Suppressor macrophage (primary cell): ENCODE results near the gene HAND1.

Experiments used
- DNase-seq, 4 experiments: peaks; one replicate each; pipeline ENCODE4 v3.0.0-alpha.2; 2020 to 2022

Gene HAND1

DNA sequence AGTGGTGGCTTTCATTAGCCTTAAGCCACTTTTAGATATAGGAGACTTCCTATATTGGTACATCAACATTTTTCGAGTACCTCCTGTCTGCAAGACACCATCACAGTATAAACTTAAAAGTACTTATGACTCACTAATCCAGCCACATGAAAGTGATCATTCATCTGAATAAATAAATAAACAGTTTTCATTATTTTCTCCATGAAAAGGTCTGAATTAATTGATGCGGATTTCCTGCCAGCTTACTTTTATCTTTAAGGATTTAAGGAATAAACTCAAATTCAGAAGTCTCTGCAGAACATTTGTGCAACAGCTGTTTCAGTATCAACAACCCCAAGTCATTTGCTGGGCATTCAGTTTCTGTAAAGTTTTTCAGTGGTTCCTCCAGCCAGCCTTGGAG lies 28.2 kb downstream of the HAND1 start:
- DNase-seq, result no peak

DNA sequence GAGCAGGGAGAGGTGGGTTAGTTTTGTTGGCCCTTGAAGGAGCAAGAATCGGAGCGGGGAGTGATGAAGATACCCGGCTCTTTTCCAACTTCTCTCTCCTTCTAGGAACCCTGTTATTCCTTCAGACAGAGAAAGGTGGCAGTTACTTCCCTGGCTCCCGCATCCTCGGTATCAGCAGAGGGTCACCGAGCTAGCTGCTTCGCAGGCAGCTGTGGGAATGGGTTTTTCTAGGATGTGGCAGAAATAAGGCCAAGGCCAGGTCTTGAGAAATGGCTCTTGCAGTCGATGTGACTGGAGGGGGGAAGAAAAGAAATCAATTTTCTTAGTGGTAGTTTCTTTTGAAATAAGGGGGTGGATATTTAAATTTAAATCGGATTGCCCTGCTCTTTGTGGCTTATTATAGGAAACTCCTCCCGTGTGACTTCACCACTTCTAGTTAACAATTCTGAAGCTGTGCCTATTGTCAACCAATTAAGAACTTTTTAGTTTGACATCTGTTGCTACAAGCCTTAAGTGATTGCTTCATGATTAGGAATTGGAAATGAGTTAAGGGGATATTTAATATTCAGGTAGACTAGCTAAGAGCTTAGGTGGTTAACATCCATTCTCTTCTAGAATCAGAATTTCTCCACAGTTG lies 30.8 kb downstream of the HAND1 start:
- peak in 3 of 4 experiments; percentile 7 to 9 (median 9) for DNase-seq

DNA sequence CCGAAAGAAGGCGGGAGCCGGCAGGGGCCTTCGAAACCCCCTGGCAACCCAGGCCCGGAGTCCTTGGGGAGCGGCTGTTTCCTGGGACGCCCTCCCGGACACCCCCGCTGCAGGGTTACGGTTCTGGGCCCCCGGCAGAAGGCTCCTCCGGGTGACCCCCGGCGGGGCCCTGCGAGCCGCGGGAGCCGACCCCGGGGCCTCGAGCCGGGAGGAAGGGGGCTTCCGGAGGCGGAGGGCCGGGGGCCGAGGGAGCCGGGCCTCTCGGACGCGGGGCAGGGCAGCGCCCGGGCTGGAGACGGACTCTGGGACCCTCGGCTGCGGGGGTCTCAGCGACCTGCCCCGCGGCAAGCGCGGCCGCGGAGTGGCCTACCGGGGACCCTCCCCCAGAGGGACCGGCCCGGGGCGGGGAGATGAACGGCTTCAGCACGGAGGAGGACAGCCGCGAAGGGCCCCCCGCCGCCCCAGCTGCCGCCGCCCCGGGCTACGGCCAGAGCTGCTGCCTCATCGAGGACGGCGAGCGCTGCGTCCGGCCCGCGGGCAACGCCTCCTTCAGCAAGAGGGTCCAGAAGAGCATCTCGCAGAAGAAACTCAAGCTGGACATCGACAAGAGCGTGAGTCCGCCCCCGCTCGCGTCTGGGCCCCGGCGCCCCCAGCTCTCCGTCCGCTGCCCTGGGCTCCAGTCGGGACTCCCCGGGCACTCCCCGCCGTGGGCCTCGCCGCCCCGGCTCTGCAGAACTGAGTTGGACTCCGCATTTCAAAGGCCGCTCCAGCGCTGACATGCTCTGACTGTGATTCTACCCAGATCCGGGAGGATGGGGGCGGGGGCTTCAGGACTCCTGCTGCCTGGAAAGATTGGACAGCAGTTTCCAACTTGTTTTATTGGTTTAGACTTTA lies 31.6 kb downstream of the HAND1 start:
- peak; percentile 29 to 62 (median 42) for DNase-seq

DNA sequence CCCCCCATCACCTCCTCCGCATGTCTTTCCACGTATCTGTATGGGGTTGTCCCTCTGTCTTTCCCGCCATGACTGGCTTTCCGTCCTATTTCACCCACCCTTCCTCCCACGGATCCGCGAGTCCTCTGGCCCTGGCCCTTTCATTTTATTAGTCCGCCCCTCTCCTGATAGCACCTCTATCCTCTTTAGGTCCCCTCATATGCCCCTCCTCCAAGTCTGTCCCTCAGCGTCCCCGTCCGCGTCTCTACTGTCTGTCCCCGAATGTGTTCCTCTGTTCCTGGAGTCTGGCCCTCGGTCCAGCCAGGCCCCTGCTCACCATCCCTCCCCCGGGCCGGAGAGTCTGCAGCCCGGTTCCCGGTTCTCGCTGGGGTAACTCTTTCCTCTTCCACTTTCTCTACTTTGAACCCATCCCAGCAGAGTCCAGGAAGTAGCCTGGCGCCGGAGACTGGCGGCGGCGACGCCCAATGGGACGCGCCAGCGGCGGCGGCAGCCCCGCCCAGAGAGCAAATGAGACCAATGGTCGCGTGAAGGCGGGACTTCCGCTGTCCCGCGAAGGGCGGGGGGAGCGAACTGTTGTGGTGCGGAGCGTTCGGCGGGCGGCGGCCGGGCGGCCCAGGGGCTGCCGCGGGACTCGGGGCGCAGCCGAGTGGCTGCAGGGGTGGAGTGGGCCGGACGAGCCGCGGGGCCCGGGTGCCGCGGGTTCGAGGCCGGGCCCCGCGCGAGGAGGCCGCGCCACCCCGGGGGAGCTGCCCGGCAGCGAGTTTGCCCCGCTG lies 32.4 kb downstream of the HAND1 start, which contains the start of gene SAP30L:
Gene SAP30L (plus strand): TSS at position 576 of the 773 bp plus-strand sequence. CDS start 608 bp downstream, outside the sequence.
- DNase-seq, result peak; percentile 97 to 98 (median 98)

DNA sequence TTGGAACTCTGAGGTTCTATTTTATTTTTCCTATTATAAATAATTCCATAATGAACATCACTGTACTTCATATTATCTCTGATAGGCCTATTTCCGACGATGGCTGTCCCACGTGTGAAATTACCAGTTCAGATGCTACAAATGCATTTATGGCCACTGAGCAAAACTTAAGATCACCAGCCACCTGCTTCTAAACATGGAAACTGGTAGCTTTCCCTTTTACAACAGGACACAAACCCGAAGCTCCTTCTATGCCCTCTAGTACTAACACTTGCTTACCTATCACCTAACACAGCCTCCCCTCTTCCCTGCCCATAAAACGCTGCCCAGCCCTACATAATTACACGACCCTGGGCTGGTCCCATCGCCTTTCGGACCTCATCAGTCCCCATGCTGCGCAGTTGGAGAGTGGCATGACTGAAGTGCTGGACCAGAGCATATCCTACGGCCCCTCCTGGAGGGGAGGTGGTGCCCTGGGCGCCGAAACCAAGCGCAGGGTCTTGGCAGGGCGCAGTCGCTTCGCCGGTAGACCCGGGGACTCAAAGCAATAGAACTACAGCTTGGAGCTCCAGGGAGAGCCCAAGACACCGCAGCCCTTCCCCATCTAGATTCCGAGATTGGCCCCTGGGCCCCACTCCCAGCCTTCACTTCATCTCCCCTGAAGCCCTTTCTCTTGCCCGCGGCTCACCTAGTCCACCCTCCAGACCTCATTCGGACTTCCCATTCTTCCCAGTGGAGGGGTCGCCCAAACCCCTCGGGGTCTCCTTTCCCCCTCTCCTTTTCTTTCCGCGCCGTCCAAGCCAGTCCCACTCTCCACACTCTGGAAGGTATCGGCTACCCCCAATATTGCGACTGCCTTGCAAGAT lies 33.2 kb downstream of the HAND1 start:
- peak in 3 of 4 experiments; percentile 12 to 22 (median 21) for DNase-seq

DNA sequence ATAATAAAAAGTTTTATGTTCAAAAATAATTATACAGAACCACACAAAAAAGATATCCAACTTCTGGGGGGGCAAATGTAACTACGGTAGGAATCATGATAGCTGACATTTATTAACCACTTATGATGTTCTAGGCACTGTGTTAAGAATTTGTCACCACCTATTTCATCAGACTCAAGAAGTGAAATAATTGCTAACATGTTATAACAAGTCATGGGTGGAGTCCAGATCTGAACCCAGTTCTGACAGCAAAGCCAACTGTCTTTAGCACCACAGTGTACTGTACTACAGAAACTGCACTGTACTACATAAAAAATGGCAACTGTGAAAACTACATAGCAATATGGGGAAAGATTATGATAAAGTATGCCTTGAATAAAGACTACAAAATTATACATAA lies 35.2 kb downstream of the HAND1 start:
- no peak for DNase-seq

DNA sequence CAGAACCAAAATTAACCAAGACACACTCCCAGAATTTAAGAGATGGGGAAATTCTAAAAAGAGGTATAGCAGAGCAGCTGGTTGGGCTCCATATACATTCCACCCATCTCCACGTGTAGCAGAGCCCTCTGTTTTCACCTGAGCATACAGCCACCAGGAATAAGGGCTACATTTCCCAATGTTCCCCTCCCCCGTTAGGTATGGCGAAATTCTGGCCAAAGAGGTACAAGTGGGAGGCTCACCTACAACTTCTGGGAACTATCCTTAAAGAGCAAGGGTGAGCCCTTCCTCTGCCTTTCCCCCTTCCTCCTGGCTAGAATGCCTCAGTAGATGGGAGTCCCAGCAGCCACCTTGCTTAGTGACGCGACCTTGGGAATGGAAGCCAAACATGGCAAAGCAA lies 37.5 kb downstream of the HAND1 start:
- no peak for DNase-seq

DNA sequence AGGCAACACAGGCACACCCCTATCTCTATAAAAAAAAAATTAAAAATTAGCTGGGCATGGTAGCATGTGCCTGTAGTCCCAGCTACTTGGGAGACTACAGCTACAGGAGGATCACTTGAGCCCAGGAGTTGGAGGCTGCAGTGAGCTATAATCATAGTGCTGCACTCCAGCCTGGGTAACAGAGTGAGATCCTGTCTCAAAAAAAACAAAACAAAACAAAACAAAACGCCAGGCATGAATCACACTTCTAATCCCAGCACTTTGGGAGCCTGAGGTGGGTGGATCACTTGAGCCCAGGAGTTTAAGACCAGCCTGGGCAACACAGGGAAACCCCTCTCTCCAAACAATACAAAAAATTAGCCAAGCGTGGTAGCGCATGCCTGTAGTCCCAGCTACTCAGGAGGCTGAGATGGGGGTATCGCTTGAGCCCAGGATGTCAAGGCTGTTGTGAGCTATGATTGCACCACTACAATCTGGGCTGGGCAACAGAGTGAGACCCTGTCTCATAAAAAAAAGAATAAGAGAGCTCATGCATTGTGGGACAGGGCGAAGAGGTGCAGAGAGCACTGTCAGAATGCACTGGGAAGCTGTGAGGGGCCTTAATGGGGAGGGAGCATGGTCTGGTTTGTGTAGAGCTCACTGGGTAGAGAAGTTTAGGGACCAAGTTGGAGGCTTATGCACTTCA lies 40.6 kb downstream of the HAND1 start:
- DNase-seq, result no peak

DNA sequence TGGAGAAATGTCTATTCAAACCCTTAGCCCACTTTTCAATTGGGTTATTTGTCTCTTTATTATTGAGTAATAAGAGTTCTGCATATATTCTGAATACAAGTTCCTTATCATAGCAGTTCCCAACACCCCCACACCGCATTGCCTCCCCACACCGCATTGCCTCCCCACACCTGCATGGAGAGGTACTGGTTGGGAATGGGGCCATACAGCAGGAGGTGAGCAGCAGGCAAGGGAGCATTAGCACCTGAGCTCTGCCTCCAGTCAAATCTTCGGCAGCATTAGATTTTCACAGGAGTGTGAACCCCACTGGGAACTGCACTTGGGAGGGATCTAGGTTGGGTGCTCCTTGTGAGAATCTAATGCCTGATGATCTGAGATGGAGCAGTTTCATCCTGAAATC lies 42.8 kb downstream of the HAND1 start:
- no peak for DNase-seq

DNA sequence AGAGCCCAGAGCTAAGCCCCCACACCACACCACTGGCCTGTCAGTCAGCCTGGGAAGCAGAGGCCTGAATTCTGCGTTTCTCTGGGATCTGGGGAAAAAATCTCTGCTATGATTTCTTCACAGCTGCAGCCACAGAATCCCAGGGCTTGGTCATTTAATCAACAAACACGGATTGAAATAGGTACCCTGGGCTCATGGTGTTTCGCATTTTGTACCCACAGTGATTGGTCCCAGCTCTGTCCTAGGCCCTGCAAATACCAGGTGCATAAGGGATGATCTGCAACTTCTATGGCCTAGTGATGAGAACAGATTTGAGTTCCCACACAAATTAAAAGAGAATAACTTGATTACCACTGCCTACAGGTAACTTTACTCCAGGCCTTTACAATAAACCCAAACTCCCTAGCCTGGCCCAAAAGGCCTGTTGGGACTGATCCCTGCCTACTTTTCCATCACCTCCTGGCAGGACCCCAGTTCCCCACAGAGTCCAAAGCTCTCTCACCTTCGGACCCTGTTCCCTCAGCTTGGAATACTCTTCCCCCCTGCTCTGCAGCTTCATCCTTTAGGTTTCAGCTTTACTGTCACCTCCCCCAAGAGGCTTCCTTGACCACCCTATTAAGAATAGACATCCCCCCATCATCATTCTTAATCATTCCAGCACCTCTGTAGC lies 46.9 kb downstream of the HAND1 start:
- DNase-seq, result no peak

DNA sequence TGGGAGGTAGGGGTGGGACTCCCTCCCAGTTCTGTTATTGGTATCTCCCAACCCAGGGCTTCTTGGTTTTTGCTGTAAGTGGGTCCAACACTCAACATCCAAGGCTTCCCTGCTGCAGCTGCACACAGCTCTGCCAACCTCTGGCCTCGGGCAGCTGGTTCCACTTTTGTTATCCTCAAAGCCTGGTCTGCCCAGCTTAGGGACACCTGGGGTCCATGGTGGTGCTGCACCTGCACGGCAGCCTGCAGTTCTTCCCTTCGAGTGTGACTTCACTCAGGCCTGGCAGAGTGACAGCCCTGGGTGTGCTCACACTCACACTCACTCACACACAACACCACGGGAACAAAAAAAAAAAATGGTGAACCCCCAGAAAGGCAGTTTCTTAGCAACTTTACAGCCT lies 47.6 kb downstream of the HAND1 start:
- no peak for DNase-seq

DNA sequence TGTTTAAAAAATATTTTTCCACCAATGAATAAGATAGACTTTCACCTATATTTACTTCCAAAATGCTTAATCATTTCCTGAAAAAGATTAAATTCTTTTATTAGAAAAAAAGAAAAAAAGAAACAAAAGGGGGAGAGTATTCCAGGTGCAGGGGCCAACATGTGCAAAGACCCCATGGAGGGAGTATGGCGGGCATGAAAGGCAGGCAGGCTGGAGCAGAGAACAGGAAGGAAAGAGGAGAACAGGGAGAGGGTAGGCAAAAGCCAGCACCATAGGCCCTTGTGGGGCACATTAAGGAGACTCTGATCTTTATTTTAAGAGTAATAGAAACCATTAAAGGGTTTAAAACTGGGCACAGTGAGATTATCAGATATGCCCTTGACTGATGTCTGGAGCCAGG lies 48.7 kb downstream of the HAND1 start:
- no peak for DNase-seq

DNA sequence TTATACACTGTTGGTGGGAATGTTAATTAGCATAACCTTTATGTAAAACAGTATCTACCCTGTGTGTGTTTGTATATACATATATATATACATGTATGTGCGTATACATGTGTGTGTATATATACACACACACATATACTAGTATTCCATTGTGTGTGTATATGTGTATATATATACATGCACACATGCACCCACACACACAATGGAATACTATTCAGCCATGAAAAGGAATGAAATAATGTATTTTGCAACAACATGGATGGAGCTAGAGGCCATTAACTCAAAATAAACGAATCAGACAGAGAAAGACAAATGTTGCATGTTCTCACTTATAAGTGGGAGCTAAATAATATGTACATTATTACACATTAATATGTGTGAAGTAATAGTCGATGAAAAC lies 49.8 kb downstream of the HAND1 start:
- DNase-seq, result no peak
